A673 (cell line): ENCODE results near the gene COG4.

ENCODE experiments used
- CTCF ChIP-seq: fragments of 300-800, 200-600 bp; sonication (generic); conservative IDR thresholded peaks from 2 replicates; pipeline ENCODE4 v1.5.1; 2017; ENCODE audit warnings: low read depth, mild to moderate bottlenecking, antibody characterized with exemption, low read length, moderate library complexity, mixed read lengths
- EZH2 ChIP-seq: fragments of 200-600 bp; sonication (generic); IDR thresholded peaks from 2 replicates; pipeline ENCODE4 v1.6.1; 2017; ENCODE audit warnings: borderline replicate concordance, low read depth, mild to moderate bottlenecking, mixed read lengths, antibody characterized with exemption, low read length; ENCODE audit not compliant: poor library complexity, severe bottlenecking

GRCh38 chr16:70463235-70463634 is 60.1 kb downstream of the COG4 start:
- TF ChIP-seq CTCF, result no peak
- TF ChIP-seq EZH2, result no peak
